ENCODE data around the gene PCSK2.

Gene PCSK2

GRCh38 chr20:17482536-17482935, 255.7 kb downstream of the PCSK2 start:
- no peak for TF ChIP-seq CTCF (IDR thresholded peaks at IDR 0.05; ENCODE audit: low read depth, low read length)
- H3K4me3 ChIP-seq (ENCODE audit: low read depth, low read length): no peak overlapping the region

DNA sequence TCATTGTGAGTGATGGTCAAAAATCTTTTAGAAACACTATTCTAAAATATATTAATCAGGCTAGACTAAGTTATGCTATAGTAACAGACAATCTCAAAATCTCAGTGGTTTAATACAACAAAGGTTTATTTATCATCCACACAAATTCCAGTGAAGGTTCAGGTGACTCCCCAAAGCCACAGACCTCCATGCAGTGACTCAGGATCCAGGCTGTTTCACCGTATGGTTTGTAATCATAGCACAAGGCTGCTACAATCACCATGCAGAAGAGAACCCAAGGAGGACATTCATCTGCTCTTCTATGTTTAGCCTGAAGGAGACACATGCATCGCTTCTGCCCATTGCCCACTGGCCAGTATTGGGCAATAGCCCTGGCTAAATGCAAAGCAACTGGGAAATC, 258.2 kb downstream of the PCSK2 start:
- H3K4me3 ChIP-seq (ENCODE audit: low read depth, low read length): no peak overlapping the region
- TF ChIP-seq CTCF (IDR thresholded peaks at IDR 0.05; ENCODE audit: low read depth, low read length): no peak

- TF ChIP-seq CTCF (IDR thresholded peaks at IDR 0.05; ENCODE audit: low read depth, low read length): no peak
- no peak overlapping the region for H3K4me3 ChIP-seq (ENCODE audit: low read depth, low read length)
Observed at GRCh38 chr20:17488916-17489600, 262.2 kb downstream of the PCSK2 start.

DNA sequence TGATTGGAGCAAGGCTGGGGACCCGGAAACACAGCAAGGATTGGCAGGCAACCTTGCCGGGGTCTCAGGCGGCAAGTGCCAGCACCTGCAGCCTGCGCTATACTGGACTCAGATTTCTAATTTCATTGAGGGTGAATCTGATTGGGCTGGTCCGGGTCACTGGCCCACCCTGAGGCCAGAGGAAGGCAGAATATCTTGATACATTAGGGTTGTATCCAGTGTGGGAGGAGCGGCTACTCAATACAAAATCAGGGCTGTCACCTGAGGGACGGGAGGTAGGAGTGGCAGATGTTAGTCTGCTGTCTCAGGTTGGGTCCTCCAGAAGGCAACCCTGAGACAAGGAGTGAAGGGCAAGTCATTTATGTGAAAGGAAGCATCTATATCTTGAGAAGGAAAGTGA, 263.7 kb downstream of the PCSK2 start:
- TF ChIP-seq CTCF (IDR thresholded peaks at IDR 0.05; ENCODE audit: low read depth, low read length): no peak
- H3K4me3 ChIP-seq (ENCODE audit: low read depth, low read length): no peak overlapping the region

DNA sequence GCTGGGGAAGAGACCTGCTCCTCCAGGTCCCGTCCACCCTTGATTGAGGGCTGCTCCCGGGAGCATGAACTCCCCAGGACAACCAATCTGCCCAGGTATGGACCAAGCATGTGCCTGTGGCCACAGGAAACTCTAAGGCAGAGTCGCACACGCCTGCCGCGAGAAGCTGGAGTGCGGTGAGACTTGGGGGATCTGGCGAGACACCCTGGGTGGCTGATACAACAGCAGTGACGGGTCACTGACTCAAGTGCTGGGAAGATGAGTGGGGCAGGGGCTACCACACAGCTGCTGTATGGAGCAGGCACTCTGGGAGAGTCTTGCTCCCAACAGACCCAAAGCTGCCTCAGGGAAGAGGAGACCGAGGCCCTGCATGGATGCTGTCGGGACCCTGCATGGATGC, 264.2 kb downstream of the PCSK2 start:
- H3K4me3 ChIP-seq (ENCODE audit: low read depth, low read length): no peak overlapping the region

GRCh38 chr20:17491488-17491887, 264.6 kb downstream of the PCSK2 start:
- no peak overlapping the region for H3K4me3 ChIP-seq (ENCODE audit: low read depth, low read length)
- TF ChIP-seq CTCF (IDR thresholded peaks at IDR 0.05; ENCODE audit: low read depth, low read length): no peak

More for the DNA sequence above, 264.2 kb downstream of the PCSK2 start:
- no peak for TF ChIP-seq CTCF (IDR thresholded peaks at IDR 0.05; ENCODE audit: low read depth, low read length)

DNA sequence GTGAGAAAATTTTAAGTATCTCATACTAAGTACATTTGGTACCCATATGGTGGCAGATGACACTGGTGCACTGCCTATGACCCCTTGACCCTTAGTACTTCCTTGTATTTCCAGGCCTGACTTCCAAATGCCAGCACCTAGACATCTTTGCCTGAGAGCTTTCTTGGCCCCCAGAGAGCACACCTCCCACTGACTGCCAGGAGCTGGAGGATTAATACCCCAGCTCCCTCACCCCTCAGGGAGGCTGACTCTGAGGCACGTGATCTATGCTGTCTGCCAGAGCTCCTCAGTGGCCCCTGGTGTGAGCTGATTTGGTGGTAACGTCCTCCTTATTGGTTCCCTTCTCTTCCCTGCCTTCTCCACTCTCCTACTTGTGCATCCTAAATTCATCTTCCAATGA, 266.3 kb downstream of the PCSK2 start:
- TF ChIP-seq CTCF (IDR thresholded peaks at IDR 0.05; ENCODE audit: low read depth, low read length): no peak

More for the DNA sequence above, 266.3 kb downstream of the PCSK2 start:
- no peak overlapping the region for H3K4me3 ChIP-seq (ENCODE audit: low read depth, low read length)
